Kidney (tissue), 14 donors: ENCODE measurements around the gene LRRC8E. TPM values are rescaled to one million over a fixed set of nuclear protein-coding genes. Genes with fewer than 3 reads are reported as not detected.

ENCODE experiments used
- DNase-seq, 5 donors: peaks; one replicate each; pipeline ENCODE4 v3.0.0-alpha.2; 2013 to 2020
- FAIRE-seq: peaks from 2 replicates; lab custom pipeline; 2012; peaks lifted over from hg19 to GRCh38; lab: Jason Lieb, UNC
- H3K27ac ChIP-seq, 2 donors: one replicate each; pipeline ENCODE4 v1.7.0; 2013; ENCODE audit warnings: low read depth in 2 of 2, low read length in 2 of 2, inconsistent platforms in 1 of 2
- H3K27me3 ChIP-seq: one replicate; pipeline ENCODE4 v1.7.1; 2013; ENCODE audit warnings: low read length, inconsistent platforms; ENCODE audit not compliant: control insufficient read depth, insufficient read depth
- H3K36me3 ChIP-seq, 3 donors: one replicate each; pipeline versions ENCODE4 v1.7.0 to v1.7.1; 2013; ENCODE audit warnings: low read length in 3 of 3, control low read depth in 1 of 3, inconsistent platforms in 1 of 3; ENCODE audit not compliant: insufficient read depth in 3 of 3, control insufficient read depth in 2 of 3
- H3K4me1 ChIP-seq, 3 donors: one replicate each; pipeline versions ENCODE4 v1.7.0 to v1.7.1; 2013; ENCODE audit warnings: low read length in 3 of 3, inconsistent platforms in 1 of 3, low read depth in 1 of 3; ENCODE audit not compliant: control insufficient read depth in 2 of 3, insufficient read depth in 2 of 3
- H3K4me3 ChIP-seq, 3 donors: one replicate each; pipeline versions ENCODE4 v1.7.0 to v1.8.1; 2013; ENCODE audit warnings: low read length in 3 of 3, control low read depth in 1 of 3, inconsistent platforms in 1 of 3
- H3K9ac ChIP-seq, 3 donors: one replicate each; pipeline versions ENCODE4 v1.7.0 to v1.7.1; 2013; ENCODE audit warnings: low read length in 3 of 3, control low read depth in 1 of 3, inconsistent platforms in 1 of 3
- H3K9me3 ChIP-seq, 3 donors: one replicate each; pipeline versions ENCODE4 v1.7.0 to v1.7.1; 2013; ENCODE audit warnings: low read length in 3 of 3, control low read depth in 1 of 3, inconsistent platforms in 1 of 3; ENCODE audit not compliant: control insufficient read depth in 2 of 3, insufficient read depth in 1 of 3
- CTCF ChIP-seq: IDR thresholded peaks from 3 replicates; pipeline ENCODE4 v1.5.1; 2012; ENCODE audit warnings: mild to moderate bottlenecking, moderate library complexity, borderline replicate concordance; ENCODE audit not compliant: insufficient read depth; ENCODE audit errors: extremely low read depth
- intact Hi-C: fragments of 100-400 bp; cut with DNase I; formaldehyde crosslinking; loops from one replicate; pipeline ENCODE4 v1.11.1; 2022
- polyA plus RNA-seq: library from polyadenylated mRNA; stranded (reverse); fragments of 350-450 nt; fragmentation: Illumina TruSeq; extraction: RNeasy Lipid Tissue Mini Kit (QIAGEN cat#74804); gene quantifications from one replicate; pipeline ENCODE4 v1.2.3, GENCODE V29; 2014; ENCODE audit warnings: low read depth, low replicate concordance; ENCODE audit not compliant: insufficient read depth
- total RNA-seq: library from RNA; stranded (reverse); fragmentation: NEBNext Ultra II Directional; extraction: Animal tissue kit (Norgen Biotek cat#: 25700); gene quantifications from one replicate; pipeline ENCODE4 v1.2.1, GENCODE V29; 2021
- donor health status: control.
- donor health status: control.
- donor health status: control.
- donor health status: control.
- donor health status: control.
- donor health status: DM: yes; HTN: yes; CAD: no.
- donor health status: Normal renal cell carcinoma (clear cell type).

The LRRC8E gene
- total and polyA plus RNA-seq, 2 donors from 2014 or later: 2.2 to 9.1 TPM

DNA sequence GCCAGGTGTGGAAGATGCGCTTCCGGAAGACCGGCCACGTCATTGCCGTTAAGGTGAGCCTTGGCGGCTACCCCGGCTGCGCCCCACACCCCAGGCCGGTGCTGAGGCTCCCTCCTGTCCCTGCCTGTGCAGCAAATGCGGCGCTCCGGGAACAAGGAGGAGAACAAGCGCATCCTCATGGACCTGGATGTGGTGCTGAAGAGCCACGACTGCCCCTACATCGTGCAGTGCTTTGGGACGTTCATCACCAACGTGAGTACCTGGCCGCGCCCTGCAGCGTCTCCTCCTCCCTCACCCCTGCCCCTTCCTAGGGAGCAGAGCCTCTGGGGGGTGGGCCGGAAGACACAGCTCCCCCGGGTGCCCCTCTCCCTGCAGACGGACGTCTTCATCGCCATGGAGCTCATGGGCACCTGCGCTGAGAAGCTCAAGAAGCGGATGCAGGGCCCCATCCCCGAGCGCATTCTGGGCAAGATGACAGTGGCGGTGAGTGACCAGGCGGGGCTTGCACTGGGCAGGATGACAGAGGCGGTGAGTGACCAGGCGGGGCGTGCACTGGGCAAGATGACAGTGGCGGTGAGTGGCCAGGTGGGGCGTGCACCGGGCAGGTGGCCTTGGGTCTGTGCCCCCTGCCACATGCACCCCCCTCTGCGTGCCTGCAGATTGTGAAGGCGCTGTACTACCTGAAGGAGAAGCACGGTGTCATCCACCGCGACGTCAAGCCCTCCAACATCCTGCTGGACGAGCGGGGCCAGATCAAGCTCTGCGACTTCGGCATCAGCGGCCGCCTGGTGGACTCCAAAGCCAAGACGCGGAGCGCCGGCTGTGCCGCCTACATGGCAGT lies 22.2 kb downstream of the LRRC8E start:
- no peak for TF ChIP-seq CTCF
- DNase-seq (no peak), FAIRE-seq (no peak)
- Histone ChIP-seq H3K9ac (no peak overlapping the region), H3K9me3 (no peaks in the 10 kb centered on the region), H3K36me3 (peaks cover 0 to 10% (median 2%) of the 10 kb centered on the region in 3 donors), H3K27ac (no peak overlapping the region), H3K4me1 (peaks cover 0 to 5% (median 0%) of the 10 kb centered on the region in 3 donors), H3K4me3 (no peak overlapping the region), H3K27me3 (peaks cover 3% of the 10 kb centered on the region)
- intact Hi-C loops: no loop called here

DNA sequence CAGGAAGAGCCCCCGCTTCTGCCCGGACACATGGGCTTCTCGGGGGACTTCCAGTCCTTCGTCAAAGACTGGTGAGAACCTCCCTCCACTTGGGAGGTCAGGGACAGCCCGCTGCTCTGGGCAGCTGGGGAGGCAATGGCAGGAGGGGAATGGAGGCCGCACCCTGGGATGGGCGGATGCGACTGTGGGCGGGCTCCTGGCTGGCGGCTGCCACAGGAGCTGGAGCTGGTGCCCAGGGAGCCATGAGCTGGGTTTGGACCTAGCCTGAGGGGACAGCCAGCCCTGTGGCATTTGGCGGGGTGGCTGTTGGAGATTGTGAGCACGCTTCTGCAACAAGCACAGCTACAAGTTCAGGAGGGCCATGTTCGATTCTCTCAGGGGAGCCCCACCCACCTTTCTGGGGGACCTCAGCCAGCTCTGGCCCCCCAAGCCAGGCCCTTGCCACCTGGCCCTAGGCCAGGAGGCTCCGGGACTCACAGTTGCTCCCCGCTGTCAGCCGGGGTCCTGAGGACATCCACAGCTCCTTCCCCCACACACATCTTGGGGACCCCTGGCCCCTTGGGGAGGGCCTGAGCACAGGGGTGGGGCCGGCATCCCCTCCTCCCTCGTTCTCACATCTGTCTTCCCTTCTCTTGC lies 23.3 kb downstream of the LRRC8E start:
- no peak for TF ChIP-seq CTCF
- intact Hi-C loops: no loop called here

DNA sequence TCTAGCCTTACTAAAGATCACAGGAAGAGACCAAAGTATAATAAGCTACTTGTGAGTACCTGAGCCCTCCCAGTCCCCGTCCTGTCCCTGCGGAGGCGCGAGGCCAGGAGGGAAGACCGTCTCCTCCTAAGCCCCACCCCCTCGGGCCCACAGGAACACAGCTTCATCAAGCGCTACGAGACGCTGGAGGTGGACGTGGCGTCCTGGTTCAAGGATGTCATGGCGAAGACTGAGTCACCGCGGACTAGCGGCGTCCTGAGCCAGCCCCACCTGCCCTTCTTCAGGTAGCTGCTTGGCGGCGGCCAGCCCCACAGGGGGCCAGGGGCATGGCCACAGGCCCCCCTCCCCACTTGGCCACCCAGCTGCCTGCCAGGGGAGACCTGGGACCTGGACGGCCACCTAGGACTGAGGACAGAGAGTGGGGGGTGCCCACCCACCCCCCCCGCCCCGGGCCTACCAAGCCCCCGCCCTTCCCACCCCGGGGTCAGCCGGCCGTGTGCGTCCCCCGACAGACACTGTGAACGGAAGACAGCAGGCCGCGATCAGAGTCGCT lies 23.9 kb downstream of the LRRC8E start:
- no peak for TF ChIP-seq CTCF
- Histone ChIP-seq H3K9me3 (no peaks in the 10 kb centered on the region), H3K4me1 (peaks cover 0 to 8% (median 0%) of the 10 kb centered on the region in 3 donors), H3K27me3 (peaks cover 7% of the 10 kb centered on the region), H3K9ac (no peak overlapping the region), H3K36me3 (peaks cover 0 to 10% (median 2%) of the 10 kb centered on the region in 3 donors), H3K4me3 (no peak overlapping the region), H3K27ac (no peak overlapping the region)
- intact Hi-C loops: no loop called here
- no peak for DNase-seq
- FAIRE-seq: no peak

More for the DNA sequence above, 23.3 kb downstream of the LRRC8E start:
- FAIRE-seq: no peak
- peaks cover 0 to 10% (median 2%) of the 10 kb centered on the region in 3 donors for H3K36me3 ChIP-seq
- no peak overlapping the region for H3K9ac ChIP-seq
- DNase-seq: no peak
- no peaks in the 10 kb centered on the region for H3K9me3 ChIP-seq
- peaks cover 7% of the 10 kb centered on the region for H3K27me3 ChIP-seq
- no peak overlapping the region for H3K27ac ChIP-seq
- H3K4me1 ChIP-seq: peaks cover 0 to 5% (median 0%) of the 10 kb centered on the region in 3 donors
- H3K4me3 ChIP-seq: no peak overlapping the region
